ENCODE measurements around the gene RNF207.

The RNF207 gene

GRCh38 chr1:6168947-6169586 is 36.9 kb upstream of the RNF207 start:
- Histone ChIP-seq H3K27me3 (ENCODE audit: insufficient read depth, insufficient read length) (no peaks in the 10 kb centered on the region), H3K9me3 (ENCODE audit: insufficient read depth, low read length) (no peaks in the 10 kb centered on the region), H3K36me3 (ENCODE audit: insufficient read depth, insufficient read length, low read length) (no peaks in the 10 kb centered on the region), H3K4me1 (ENCODE audit: insufficient read depth, insufficient read length) (no peaks in the 10 kb centered on the region), H3K4me3 (ENCODE audit: insufficient read length, low read depth) (no peak overlapping the region), H3K9ac (ENCODE audit: insufficient read length, low read depth) (no peak overlapping the region)
- DNase-seq (ENCODE audit: low read depth, low spot score) = no peak
- TF ChIP-seq SUZ12 (IDR thresholded peaks at IDR 0.05; ENCODE audit: extremely low read depth, insufficient read depth, insufficient read length) (no peak), YY1 (IDR thresholded peaks at IDR 0.05; ENCODE audit: insufficient read depth, insufficient read length) (no peak), ZNF274 (IDR thresholded peaks at IDR 0.05; ENCODE audit: low read depth, low read length) (no peak)

- DNase-seq (ENCODE audit: low read depth, low spot score) = no peak
- Histone ChIP-seq H3K4me1 (ENCODE audit: insufficient read depth, insufficient read length) (no peaks in the 10 kb centered on the region), H3K4me3 (ENCODE audit: insufficient read length, low read depth) (no peak overlapping the region), H3K27me3 (ENCODE audit: insufficient read depth, insufficient read length) (no peaks in the 10 kb centered on the region), H3K9ac (ENCODE audit: insufficient read length, low read depth) (no peak overlapping the region), H3K9me3 (ENCODE audit: insufficient read depth, low read length) (no peaks in the 10 kb centered on the region), H3K36me3 (ENCODE audit: insufficient read depth, insufficient read length, low read length) (no peaks in the 10 kb centered on the region)
- no peak for TF ChIP-seq SUZ12 (IDR thresholded peaks at IDR 0.05; ENCODE audit: extremely low read depth, insufficient read depth, insufficient read length)
- no peak for TF ChIP-seq YY1 (IDR thresholded peaks at IDR 0.05; ENCODE audit: insufficient read depth, insufficient read length)
- no peak for TF ChIP-seq ZNF274 (IDR thresholded peaks at IDR 0.05; ENCODE audit: low read depth, low read length)
Observed at GRCh38 chr1:6170116-6170741, 35.7 kb upstream of the RNF207 start.

DNA sequence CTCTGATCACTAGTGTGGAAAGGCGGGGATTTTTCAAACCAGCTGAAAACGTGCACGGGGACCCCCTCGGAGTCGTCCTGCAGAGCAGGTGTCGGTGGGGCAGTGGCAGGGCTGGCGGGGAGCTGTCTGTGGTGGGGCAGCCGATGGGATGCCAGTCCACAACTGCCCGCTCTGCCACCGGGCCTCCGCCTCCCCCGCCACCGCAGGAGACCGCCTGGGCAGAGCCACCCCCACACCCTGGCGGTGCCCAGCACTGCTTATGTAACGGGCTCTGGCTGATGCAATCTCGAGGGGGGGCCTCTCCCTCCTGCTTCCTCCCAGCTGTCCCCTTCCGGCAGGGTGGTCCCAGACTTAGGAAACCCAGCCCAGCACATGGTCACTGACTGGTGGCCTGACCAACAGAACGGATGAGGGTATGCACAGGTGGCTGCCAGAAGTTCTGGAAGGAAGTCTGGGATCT is 35.1 kb upstream of the RNF207 start:
- no peak overlapping the region for H3K4me3 ChIP-seq (ENCODE audit: insufficient read length, low read depth)
- H3K9me3 ChIP-seq (ENCODE audit: insufficient read depth, low read length) = no peaks in the 10 kb centered on the region
- no peak overlapping the region for H3K9ac ChIP-seq (ENCODE audit: insufficient read length, low read depth)
- no peak for DNase-seq (ENCODE audit: low read depth, low spot score)
- H3K36me3 ChIP-seq (ENCODE audit: insufficient read depth, insufficient read length, low read length) = no peaks in the 10 kb centered on the region
- H3K4me1 ChIP-seq (ENCODE audit: insufficient read depth, insufficient read length) = no peaks in the 10 kb centered on the region
- TF ChIP-seq YY1 (IDR thresholded peaks at IDR 0.05; ENCODE audit: insufficient read depth, insufficient read length) (no peak), SUZ12 (IDR thresholded peaks at IDR 0.05; ENCODE audit: extremely low read depth, insufficient read depth, insufficient read length) (no peak), ZNF274 (IDR thresholded peaks at IDR 0.05; ENCODE audit: low read depth, low read length) (no peak)
- peaks cover 4% of the 10 kb centered on the region for H3K27me3 ChIP-seq (ENCODE audit: insufficient read depth, insufficient read length)

GRCh38 chr1:6171548-6172124 is 34.3 kb upstream of the RNF207 start:
- H3K4me1 ChIP-seq (ENCODE audit: insufficient read depth, insufficient read length) = no peaks in the 10 kb centered on the region
- H3K4me3 ChIP-seq (ENCODE audit: insufficient read length, low read depth) = no peak overlapping the region
- no peak for DNase-seq (ENCODE audit: low read depth, low spot score)
- H3K27me3 ChIP-seq (ENCODE audit: insufficient read depth, insufficient read length) = peaks cover 12% of the 10 kb centered on the region
- H3K9ac ChIP-seq (ENCODE audit: insufficient read length, low read depth) = no peak overlapping the region
- no peaks in the 10 kb centered on the region for H3K36me3 ChIP-seq (ENCODE audit: insufficient read depth, insufficient read length, low read length)
- no peak for TF ChIP-seq YY1 (IDR thresholded peaks at IDR 0.05; ENCODE audit: insufficient read depth, insufficient read length)
- no peak for TF ChIP-seq SUZ12 (IDR thresholded peaks at IDR 0.05; ENCODE audit: extremely low read depth, insufficient read depth, insufficient read length)
- no peak for TF ChIP-seq ZNF274 (IDR thresholded peaks at IDR 0.05; ENCODE audit: low read depth, low read length)
- H3K9me3 ChIP-seq (ENCODE audit: insufficient read depth, low read length) = no peaks in the 10 kb centered on the region

- H3K9me3 ChIP-seq (ENCODE audit: insufficient read depth, low read length) = no peaks in the 10 kb centered on the region
- TF ChIP-seq YY1 (IDR thresholded peaks at IDR 0.05; ENCODE audit: insufficient read depth, insufficient read length) = no peak
- TF ChIP-seq ZNF274 (IDR thresholded peaks at IDR 0.05; ENCODE audit: low read depth, low read length) = no peak
- no peak for TF ChIP-seq SUZ12 (IDR thresholded peaks at IDR 0.05; ENCODE audit: extremely low read depth, insufficient read depth, insufficient read length)
- no peaks in the 10 kb centered on the region for H3K4me1 ChIP-seq (ENCODE audit: insufficient read depth, insufficient read length)
- H3K9ac ChIP-seq (ENCODE audit: insufficient read length, low read depth) = no peak overlapping the region
- no peak overlapping the region for H3K4me3 ChIP-seq (ENCODE audit: insufficient read length, low read depth)
- DNase-seq (ENCODE audit: low read depth, low spot score) = no peak
- H3K27me3 ChIP-seq (ENCODE audit: insufficient read depth, insufficient read length) = peaks cover 21% of the 10 kb centered on the region
- no peaks in the 10 kb centered on the region for H3K36me3 ChIP-seq (ENCODE audit: insufficient read depth, insufficient read length, low read length)
Observed at GRCh38 chr1:6172549-6172948, 33.4 kb upstream of the RNF207 start.

DNA sequence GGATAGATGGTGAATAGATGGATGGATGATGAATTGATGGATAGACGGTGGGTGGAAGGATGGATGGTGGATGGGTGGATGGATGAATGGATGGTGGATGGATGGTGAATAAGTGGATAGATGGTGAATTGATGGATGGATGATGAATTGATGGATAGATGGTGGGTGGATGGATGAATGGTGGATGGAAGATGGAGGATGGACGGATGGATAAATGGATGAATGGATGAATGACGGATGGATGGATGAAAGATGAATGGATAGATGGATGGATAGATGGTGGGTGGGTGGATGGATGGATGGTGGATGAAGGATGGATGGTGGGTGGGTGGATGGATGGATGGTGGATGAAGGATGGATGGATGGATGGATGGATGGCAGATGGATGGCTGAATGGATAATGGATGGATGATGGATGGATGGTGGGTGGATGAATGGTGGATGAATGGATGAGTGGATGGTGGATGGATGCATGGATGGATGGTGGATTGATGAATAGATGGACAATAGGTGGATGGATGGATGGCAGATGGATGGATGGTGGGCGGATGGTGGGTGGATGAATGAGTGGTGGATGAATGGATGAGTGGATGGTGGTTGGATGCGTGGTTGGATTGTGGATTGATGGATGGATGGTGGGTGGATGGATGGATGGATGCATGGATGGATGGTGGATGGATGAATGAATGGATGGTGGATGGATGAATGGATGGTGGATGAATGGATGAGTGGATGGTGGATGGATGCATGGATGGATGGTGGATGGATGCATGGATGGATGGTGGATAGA is 31.1 kb upstream of the RNF207 start:
- Histone ChIP-seq H3K9ac (ENCODE audit: insufficient read length, low read depth) (no peak overlapping the region), H3K27me3 (ENCODE audit: insufficient read depth, insufficient read length) (peaks cover 38% of the 10 kb centered on the region), H3K4me3 (ENCODE audit: insufficient read length, low read depth) (no peak overlapping the region), H3K9me3 (ENCODE audit: insufficient read depth, low read length) (no peaks in the 10 kb centered on the region), H3K36me3 (ENCODE audit: insufficient read depth, insufficient read length, low read length) (no peaks in the 10 kb centered on the region), H3K4me1 (ENCODE audit: insufficient read depth, insufficient read length) (no peaks in the 10 kb centered on the region)
- DNase-seq (ENCODE audit: low read depth, low spot score) = no peak
- TF ChIP-seq SUZ12 (IDR thresholded peaks at IDR 0.05; ENCODE audit: extremely low read depth, insufficient read depth, insufficient read length) (no peak), YY1 (IDR thresholded peaks at IDR 0.05; ENCODE audit: insufficient read depth, insufficient read length) (no peak), ZNF274 (IDR thresholded peaks at IDR 0.05; ENCODE audit: low read depth, low read length) (no peak)

Measured in NT2/D1 (cell line).